Keratinocyte (primary cell): Measurements from ENCODE around the gene SLC1A2. TPM values are rescaled to one million over a fixed set of nuclear protein-coding genes. Genes with fewer than 3 reads are reported as not detected.

Experiments used
- DNase-seq: peaks from one replicate; pipeline ENCODE4 v3.0.0-alpha.2; 2011; ENCODE audit warnings: low read depth, missing footprints, low spot score
- FAIRE-seq: peaks from 2 replicates; lab custom pipeline; 2011; peaks lifted over from hg19 to GRCh38; lab: Jason Lieb, UNC
- H2AFZ ChIP-seq: 2 replicates; pipeline ENCODE4 v1.6.0; 2012; ENCODE audit warnings: low read length, control low read depth, inconsistent platforms; ENCODE audit not compliant: control insufficient read depth
- H3K27ac ChIP-seq: 2 replicates; pipeline ENCODE4 v1.5.1; 2011; ENCODE audit warnings: low read length; ENCODE audit not compliant: control insufficient read depth, insufficient read depth
- H3K27me3 ChIP-seq: 3 replicates; pipeline ENCODE4 v1.6.0; 2011; ENCODE audit warnings: low read length; ENCODE audit not compliant: control insufficient read depth, insufficient read depth; ENCODE audit errors: extremely low read depth
- H3K36me3 ChIP-seq, 2 experiments: 2 replicates in 1 of 2; 3 replicates in 1 of 2; pipeline ENCODE4 v1.5.1; 2011; ENCODE audit warnings: low read length in 2 of 2, mild to moderate bottlenecking in 1 of 2; ENCODE audit not compliant: control insufficient read depth in 2 of 2, insufficient read depth in 2 of 2; ENCODE audit errors: extremely low read depth in 1 of 2
- H3K4me1 ChIP-seq: 3 replicates; pipeline ENCODE4 v1.5.1; 2011; ENCODE audit warnings: low read length; ENCODE audit not compliant: control insufficient read depth, insufficient read depth; ENCODE audit errors: extremely low read depth
- H3K4me2 ChIP-seq: 3 replicates; pipeline ENCODE4 v1.6.0; 2011; ENCODE audit warnings: low read depth, low read length; ENCODE audit not compliant: control insufficient read depth, insufficient read depth; ENCODE audit errors: extremely low read depth
- H3K4me3 ChIP-seq, 3 experiments: fragments of 200-600 bp in 1 of 3; sonication (generic) in 1 of 3; 2 replicates in 2 of 3; 3 replicates in 1 of 3; pipeline ENCODE4 v1.5.1; 2011 to 2016; ENCODE audit warnings: low read length in 3 of 3, mild to moderate bottlenecking in 3 of 3, control low read depth in 2 of 3, inconsistent platforms in 1 of 3, low read depth in 1 of 3, mixed read lengths in 1 of 3, mixed run types in 1 of 3, moderate library complexity in 1 of 3; ENCODE audit not compliant: control insufficient read depth in 2 of 3, insufficient read depth in 2 of 3; ENCODE audit errors: extremely low read depth in 1 of 3
- H3K79me2 ChIP-seq: 2 replicates; pipeline ENCODE4 v1.6.0; 2012; ENCODE audit warnings: low read length; ENCODE audit not compliant: control insufficient read depth, insufficient read depth
- H3K9ac ChIP-seq: 3 replicates; pipeline ENCODE4 v1.6.0; 2011; ENCODE audit warnings: low read length; ENCODE audit not compliant: control insufficient read depth, insufficient read depth; ENCODE audit errors: extremely low read depth
- H3K9me1 ChIP-seq: 3 replicates; pipeline ENCODE4 v1.6.0; 2011; ENCODE audit warnings: low read length; ENCODE audit not compliant: control insufficient read depth, insufficient read depth; ENCODE audit errors: extremely low read depth
- H3K9me3 ChIP-seq: 2 replicates; pipeline ENCODE4 v1.5.1; 2012; ENCODE audit warnings: low read depth, low read length; ENCODE audit not compliant: control insufficient read depth
- H4K20me1 ChIP-seq: 3 replicates; pipeline ENCODE4 v1.6.0; 2011; ENCODE audit warnings: low read length; ENCODE audit not compliant: control insufficient read depth, insufficient read depth; ENCODE audit errors: extremely low read depth
- EZH2 ChIP-seq: IDR thresholded peaks from one replicate; pipeline ENCODE4 v1.6.1; 2012; ENCODE audit warnings: inconsistent platforms, mild to moderate bottlenecking, low read length, moderate library complexity
- dilution Hi-C: fragments of 300-500 bp; cut with MboI; formaldehyde crosslinking; loops from one replicate; pipeline ENCODE4 v1.7.0; 2020; ENCODE audit warnings: low sequenced_read_pairs; ENCODE audit not compliant: extremely low pct_ligation_motif_present
- polyA plus RNA-seq, 5 experiments: library from polyadenylated mRNA; depleted of rRNA in 3 of 5; stranded (reverse) in 3 of 5; stranded (forward) in 1 of 5; unstranded in 1 of 5; fragments of >200 nt; gene quantifications; 1 replicate in 1 of 5; 2 replicates in 3 of 5; 3 replicates in 1 of 5; pipeline versions ENCODE4 v1.2.1 to v1.2.3, GENCODE V29; 2011 to 2012; ENCODE audit warnings: missing spikeins in 2 of 5, low read depth in 1 of 5, low replicate concordance in 1 of 5
- TF ChIP-seq, protein P1 (sequence below), 3 experiments: IDR thresholded peaks in 1 of 3; conservative IDR thresholded peaks in 1 of 3; optimal IDR thresholded peaks in 1 of 3; 2 replicates in 2 of 3; 3 replicates in 1 of 3; pipeline versions ENCODE3 to v1.5.1; 2011; ENCODE audit warnings: low read length in 3 of 3, mild to moderate bottlenecking in 3 of 3, moderate library complexity in 2 of 3, control low read depth in 1 of 3, inconsistent platforms in 1 of 3; ENCODE audit not compliant: insufficient read depth in 2 of 3; ENCODE audit errors: extremely low read depth in 1 of 3

Gene SLC1A2
- polyA plus RNA-seq, 1 donor (not counting 4 experiments of a cell fraction or from before 2014, with no cell fraction given): under 0.01 TPM

DNA sequence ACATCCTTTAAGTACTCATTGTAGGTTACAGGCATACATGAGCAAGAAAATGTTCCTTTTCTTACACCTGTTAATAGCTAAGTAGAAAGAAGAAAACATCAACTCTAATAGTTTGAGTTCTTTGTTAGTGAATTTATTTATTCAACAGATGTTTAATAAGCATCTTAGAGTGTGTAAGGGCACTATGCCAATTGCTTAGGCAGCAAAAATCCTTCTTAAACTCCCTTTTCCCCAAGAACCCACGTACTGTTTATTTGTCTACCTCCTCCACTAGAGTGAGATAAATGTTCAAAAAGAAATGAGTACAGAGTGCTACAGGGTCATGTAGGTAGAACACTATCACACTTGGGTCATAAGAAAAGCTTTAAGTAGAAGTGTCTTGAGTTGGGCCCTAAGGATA lies 149.0 kb downstream of the SLC1A2 start:
- Histone ChIP-seq H3K79me2 (no peaks in the 10 kb centered on the region), H3K9me3 (no peaks in the 10 kb centered on the region), H3K9me1 (no peaks in the 10 kb centered on the region), H4K20me1 (no peaks in the 10 kb centered on the region), H3K4me1 (peaks cover 10% of the 10 kb centered on the region), H3K27ac (no peak overlapping the region), H2AFZ (no peak overlapping the region), H3K4me2 (no peak overlapping the region), H3K9ac (no peak overlapping the region), H3K4me3 (no peak overlapping the region), H3K27me3 (no peaks in the 10 kb centered on the region), H3K36me3 (no peaks in the 10 kb centered on the region)
- FAIRE-seq (no peak), DNase-seq (no peak)
- dilution Hi-C loops: no loop called here
- no peak for TF ChIP-seq EZH2
- TF ChIP-seq, protein P1, sequence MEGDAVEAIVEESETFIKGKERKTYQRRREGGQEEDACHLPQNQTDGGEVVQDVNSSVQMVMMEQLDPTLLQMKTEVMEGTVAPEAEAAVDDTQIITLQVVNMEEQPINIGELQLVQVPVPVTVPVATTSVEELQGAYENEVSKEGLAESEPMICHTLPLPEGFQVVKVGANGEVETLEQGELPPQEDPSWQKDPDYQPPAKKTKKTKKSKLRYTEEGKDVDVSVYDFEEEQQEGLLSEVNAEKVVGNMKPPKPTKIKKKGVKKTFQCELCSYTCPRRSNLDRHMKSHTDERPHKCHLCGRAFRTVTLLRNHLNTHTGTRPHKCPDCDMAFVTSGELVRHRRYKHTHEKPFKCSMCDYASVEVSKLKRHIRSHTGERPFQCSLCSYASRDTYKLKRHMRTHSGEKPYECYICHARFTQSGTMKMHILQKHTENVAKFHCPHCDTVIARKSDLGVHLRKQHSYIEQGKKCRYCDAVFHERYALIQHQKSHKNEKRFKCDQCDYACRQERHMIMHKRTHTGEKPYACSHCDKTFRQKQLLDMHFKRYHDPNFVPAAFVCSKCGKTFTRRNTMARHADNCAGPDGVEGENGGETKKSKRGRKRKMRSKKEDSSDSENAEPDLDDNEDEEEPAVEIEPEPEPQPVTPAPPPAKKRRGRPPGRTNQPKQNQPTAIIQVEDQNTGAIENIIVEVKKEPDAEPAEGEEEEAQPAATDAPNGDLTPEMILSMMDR (optimal IDR thresholded peaks at IDR 0.05 in 1 of 3, IDR thresholded peaks at IDR 0.05 in 1 of 3, conservative IDR thresholded peaks at IDR 0.05 in 1 of 3; ENCODE audit: extremely low read depth in 1 of 3, insufficient read depth in 2 of 3, low read length in 3 of 3): no peak

- Histone ChIP-seq H3K36me3 (no peaks in the 10 kb centered on the region), H3K4me1 (no peaks in the 10 kb centered on the region), H4K20me1 (no peaks in the 10 kb centered on the region), H3K9me1 (no peaks in the 10 kb centered on the region), H3K79me2 (no peaks in the 10 kb centered on the region), H3K9me3 (no peaks in the 10 kb centered on the region), H2AFZ (no peak overlapping the region), H3K27ac (no peak overlapping the region), H3K4me3 (no peak overlapping the region), H3K4me2 (no peak overlapping the region), H3K9ac (no peak overlapping the region), H3K27me3 (no peaks in the 10 kb centered on the region)
- DNase-seq (no peak), FAIRE-seq (no peak)
- TF ChIP-seq, protein P1 (optimal IDR thresholded peaks at IDR 0.05 in 1 of 3, IDR thresholded peaks at IDR 0.05 in 1 of 3, conservative IDR thresholded peaks at IDR 0.05 in 1 of 3; ENCODE audit: extremely low read depth in 1 of 3, insufficient read depth in 2 of 3, low read length in 3 of 3): no peak
- TF ChIP-seq EZH2: no peak
- dilution Hi-C loops: no loop called here
These were observed 151.9 kb downstream of the SLC1A2 start for GRCh38 chr11:35267504-35267903.
